Posterior vena cava (tissue), 2 donors: ENCODE results near the gene PCDH15. TPM values are rescaled to one million over a fixed set of nuclear protein-coding genes. Genes with fewer than 3 reads are reported as not detected.
"Not testable (repeated sequence)": the region's sequence is repeated elsewhere in the genome, so short reads cannot be mapped to it uniquely, and the experiment has no call there.

ENCODE experiments used
- DNase-seq: peaks from one replicate; pipeline ENCODE4 v3.0.0-alpha.2; 2020; ENCODE audit warnings: low spot score
- intact Hi-C, 2 donors: fragments of 100-400 bp; cut with DNase I; formaldehyde crosslinking; loops; one replicate each; pipeline versions ENCODE4 v1.14.1 to v1.14.2; 2022 to 2023
- total RNA-seq, 2 donors: library from RNA; stranded (reverse); fragmentation: NEBNext Ultra II Directional; extraction: Animal tissue kit (Norgen Biotek cat#: 25700); gene quantifications; one replicate each; pipeline ENCODE4 v1.2.1, GENCODE V29; 2021
- donor health status: DM: yes; HTN: yes; CAD: no.
- donor health status: DM: yes; HTN: yes; CAD: no.

PCDH15 gene
- total RNA-seq, 2 donors from 2014 or later = 0.33 to 0.60 TPM

DNA sequence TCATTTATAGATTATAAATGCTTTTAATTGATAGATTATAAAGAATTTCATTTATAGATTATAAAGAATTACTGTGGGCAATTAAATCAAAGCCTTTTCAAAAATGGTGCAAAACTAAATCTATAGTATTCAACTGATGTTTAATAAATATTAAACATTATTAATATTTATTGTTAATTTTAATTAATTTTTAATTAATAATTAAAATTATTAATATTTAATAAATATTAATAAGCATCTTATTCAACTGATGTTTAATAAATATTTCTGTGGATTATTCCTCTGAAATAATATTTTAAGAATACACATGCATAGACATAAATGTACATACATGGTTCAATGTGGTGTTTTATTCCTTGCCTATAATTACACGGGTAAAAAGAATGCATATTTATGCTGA, 346.8 kb downstream of the PCDH15 start:
- intact Hi-C loops = loop anchor here in 1 of 2 donors (2.0 kb wide), 1 partner anchor 69 kb away; no protein-coding TSS in a partner anchor
- DNase-seq = no peak

- DNase-seq = no peak
- intact Hi-C loops = no loop called here
Measured at GRCh38 chr10:54449056-54449455, 352.0 kb downstream of the PCDH15 start.

DNA sequence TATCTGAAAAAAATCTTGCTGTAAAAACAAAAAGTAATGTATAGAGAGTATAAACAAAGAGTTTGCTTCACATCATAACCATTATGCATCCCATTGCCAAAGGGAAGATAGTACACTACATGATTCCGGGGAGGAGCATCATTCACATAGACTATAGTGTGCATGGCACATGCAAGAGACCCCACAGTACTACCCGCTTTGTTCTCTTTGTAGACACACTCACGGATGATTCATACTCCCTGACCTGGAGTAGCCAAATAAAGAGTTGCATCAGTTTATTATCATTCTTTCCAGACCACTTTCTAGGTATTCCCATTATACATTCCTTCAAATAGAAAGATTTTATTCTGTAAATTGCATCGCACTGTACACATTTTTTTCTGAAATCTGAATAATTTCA, 356.9 kb downstream of the PCDH15 start:
- DNase-seq = no peak
- intact Hi-C loops = no loop called here

GRCh38 chr10:54441275-54441674, 359.8 kb downstream of the PCDH15 start:
- intact Hi-C loops = no loop called here
- no peak for DNase-seq

DNA sequence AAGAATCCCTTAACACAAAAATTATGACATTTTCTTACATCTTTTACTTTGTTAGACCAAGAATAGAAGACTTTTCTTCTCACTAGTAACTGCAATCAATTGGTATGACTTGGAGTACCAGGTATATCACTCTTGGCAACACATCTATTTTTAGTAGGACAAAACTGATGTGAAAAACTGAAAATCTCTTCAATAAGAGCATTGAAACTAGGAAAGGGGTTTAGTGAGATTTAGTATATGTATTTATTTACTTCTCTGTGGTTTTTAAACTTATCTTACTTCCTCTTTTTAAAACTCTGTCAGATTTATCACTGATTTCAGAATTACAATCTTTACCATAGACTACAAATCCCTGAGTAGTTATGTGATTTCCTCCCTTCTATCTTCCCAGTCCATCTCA, 366.2 kb downstream of the PCDH15 start:
- intact Hi-C loops = no loop called here
- DNase-seq = no peak

DNA sequence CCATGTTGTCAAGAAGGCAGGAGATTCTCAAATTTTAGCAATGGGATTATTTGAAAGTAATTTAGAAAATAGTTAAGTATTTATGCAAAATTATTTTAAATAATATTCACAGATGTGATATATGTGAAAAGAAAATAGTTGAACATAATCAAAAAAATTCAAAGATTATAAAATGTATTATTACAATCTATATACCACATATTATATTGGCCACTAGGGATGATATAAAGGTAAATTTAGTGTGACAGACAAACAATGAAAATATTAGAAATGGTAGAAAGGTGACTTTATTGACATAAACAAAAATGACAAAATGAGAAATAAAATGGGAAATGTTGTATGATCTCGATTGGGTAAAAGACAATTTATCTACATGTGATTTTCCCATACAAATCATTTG, 385.5 kb downstream of the PCDH15 start:
- no peak for DNase-seq
- intact Hi-C loops = no loop called here

- intact Hi-C loops = no loop called here
- DNase-seq = no peak
Measured at GRCh38 chr10:54402576-54402975, 398.5 kb downstream of the PCDH15 start.

DNA sequence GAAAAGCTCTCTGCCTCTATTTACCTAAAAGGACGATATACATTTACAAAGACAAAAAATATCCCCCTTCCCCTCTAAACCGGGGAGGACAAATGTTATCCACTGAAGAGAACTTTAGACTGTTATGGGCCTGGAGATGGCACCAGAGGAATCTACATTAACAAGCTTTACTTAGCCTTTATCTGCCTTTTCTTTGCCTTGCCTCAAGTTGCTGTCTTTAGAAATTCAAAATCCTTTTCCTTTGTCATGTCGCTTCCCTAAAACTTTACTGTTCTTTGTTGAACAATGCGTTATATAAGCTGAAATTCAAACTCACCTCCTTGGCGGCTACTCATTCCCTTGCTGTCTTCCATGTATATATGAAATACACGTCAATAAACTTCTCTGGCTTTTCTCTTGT, 405.0 kb downstream of the PCDH15 start:
- intact Hi-C loops = no loop called here
- DNase-seq = no peak

DNA sequence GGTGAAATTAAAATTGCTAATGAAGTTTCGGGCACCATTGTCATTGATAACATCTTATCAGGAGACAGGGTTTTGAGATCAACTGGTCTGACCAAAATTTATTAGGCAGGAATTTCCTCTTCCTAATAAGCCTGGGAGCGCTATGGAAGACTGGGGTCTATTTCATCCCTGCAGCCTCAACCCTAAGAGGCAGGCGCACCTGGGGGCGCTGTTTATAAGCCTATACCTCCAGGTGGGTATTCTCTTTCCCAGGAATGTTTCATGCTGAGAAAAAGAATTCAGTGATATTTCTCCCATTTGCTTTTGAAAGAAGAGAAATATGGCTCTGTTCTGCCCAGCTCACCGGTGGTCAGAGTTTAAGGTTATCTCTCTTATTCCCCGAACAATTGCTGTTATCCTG, 406.4 kb downstream of the PCDH15 start:
- DNase-seq, intact Hi-C loops: not testable (repeated sequence)

GRCh38 chr10:54372179-54372578, 428.9 kb downstream of the PCDH15 start:
- DNase-seq = no peak
- intact Hi-C loops = no loop called here

DNA sequence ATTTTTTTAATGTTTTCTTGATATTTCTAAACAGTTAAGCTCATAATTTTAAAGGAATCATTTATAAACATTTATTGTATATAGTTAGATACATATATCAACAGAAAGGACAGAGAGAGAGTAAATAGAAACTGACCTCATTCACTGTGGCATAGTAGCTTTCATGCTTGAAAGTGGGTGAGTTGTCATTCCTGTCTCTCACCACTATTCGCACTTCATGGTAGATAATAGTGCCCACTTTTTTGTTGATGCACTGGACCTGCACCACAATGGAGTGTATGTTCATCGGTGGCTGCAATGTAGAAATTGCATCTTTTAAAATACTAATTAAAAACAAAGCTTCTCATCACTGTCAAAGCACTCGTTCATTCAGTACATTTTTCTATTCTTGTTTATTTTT, 432.0 kb downstream of the PCDH15 start:
- intact Hi-C loops = no loop called here
- DNase-seq = no peak

DNA sequence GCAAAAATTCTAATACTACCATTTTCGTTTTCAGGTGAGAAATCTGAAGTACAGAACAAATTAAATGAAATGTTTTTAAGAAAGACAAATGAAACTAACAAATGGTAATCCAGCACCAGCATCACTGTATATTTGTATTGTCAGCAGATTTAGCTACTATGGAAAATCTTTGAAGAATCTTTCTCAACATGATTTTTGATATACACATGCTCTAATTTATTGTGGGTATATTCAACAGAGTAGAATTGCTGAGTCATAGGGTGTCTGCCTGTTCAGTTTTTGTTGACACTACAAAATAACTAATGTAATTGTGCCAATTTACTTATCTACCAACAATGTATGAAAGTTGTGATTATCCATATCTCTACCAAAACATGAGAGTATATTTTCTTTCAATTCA, 437.6 kb downstream of the PCDH15 start:
- no peak for DNase-seq
- intact Hi-C loops = no loop called here

GRCh38 chr10:54342058-54342457, 459.0 kb downstream of the PCDH15 start:
- DNase-seq = no peak
- intact Hi-C loops = no loop called here

DNA sequence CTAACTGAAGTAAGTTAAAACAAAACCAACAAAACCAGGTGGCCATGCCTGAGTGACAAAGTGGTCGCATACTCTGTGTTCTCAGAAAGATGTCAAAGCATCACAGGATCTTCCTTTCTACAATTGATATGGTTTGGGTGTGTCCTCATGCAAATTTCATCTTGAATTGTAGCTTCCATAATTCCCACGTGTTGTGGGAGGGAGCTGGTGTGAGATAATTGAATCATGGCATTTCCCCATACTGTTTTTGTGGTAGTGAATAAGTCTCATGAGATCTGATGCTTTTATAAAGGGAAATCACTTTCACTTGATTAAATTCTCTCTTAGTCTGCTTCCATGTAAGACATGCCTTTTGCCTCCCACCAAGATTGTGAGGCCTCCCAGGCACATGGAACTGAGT, 465.7 kb downstream of the PCDH15 start:
- intact Hi-C loops = no loop called here
- DNase-seq = no peak

DNA sequence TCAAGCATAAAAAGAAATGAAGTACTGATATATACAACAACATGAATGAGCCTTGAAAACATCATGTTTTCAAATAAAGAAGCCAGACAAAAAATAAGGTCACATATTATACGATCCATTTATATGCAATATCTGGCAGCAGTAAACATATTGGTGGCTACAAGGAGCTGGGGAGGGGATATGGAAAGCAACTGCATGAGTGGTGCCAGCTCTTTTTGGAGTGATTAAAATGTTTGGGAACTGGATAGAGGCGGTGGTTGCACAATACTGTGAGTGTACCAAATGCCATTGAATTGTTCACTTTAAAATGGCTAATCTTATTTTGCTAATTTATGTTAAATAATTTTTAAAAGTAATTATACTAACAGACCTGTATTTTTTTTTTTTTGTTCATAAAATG, 481.7 kb downstream of the PCDH15 start:
- intact Hi-C loops = no loop called here
- DNase-seq = no peak

DNA sequence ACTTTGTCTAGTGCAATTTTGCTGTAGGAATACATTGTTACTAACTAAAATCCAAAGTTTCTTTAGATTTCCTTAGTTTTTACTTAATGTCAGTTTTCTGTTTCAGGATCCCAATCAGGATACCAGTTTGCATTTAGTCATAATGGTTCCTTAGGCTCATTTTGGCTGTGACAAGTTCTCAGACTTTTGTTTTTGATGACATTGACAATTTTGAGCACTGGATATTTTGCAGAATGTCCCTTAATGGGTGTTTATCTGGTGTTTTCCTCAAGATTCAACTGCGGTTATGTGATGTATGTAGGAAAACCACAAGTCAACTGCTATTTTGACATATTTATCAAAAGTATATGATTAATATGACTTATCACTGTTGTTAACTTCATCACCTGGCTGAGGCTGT, 482.6 kb downstream of the PCDH15 start:
- DNase-seq = no peak
- intact Hi-C loops = no loop called here

DNA sequence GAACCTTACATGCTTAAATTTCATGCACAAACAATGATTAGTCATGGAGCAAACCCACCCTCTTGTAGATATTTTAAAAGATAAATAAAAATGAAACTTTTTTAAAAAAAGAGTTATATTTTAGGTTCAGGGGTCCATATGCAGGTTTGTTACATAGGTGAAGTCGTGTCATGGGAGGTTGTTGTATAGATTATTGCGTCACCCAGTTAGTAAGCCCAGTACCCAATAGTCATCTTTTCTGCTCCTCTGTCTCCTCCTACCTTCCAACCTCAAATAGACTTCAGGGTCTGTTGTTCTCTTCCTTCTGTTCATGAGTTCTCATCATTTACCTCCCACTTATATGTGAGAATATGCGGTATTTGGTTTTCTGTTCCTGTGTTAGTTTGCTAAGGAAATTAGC, 486.6 kb downstream of the PCDH15 start:
- intact Hi-C loops = no loop called here

DNA sequence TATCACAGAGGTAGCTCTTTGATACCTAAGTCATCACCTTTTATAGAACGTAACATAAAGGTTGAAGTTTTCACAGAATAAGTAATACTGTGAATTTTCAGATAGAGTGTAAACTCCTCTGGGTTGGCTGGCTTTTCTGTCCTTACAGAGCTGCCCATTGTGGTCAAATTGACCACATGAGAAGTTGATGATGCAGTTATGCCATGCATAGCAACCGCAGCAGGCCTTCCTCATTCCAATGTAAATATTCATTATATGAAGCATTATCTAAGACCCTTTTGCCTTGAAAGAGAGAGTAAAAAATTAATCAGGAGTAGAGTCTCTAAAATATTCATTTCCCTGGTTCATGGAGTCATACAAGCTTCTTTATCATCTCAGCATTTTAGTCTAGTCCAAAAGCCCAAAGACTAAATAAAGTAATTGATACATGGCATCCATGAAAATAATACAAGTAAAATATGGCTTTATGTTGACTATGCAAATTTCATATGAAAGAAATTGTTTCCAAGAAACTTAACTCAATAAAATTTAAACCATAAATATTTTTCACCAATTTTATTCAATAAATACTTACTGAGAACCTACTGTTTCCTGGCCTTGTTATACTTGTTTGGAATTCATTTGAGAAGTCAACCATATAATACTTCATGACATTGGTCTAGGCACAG, 516.4 kb downstream of the PCDH15 start:
- DNase-seq = no peak
- intact Hi-C loops = no loop called here

More for the DNA sequence above, 486.6 kb downstream of the PCDH15 start:
- no peak for DNase-seq

- DNase-seq = no peak
- intact Hi-C loops = no loop called here
Measured at GRCh38 chr10:54282012-54282411, 519.0 kb downstream of the PCDH15 start.

GRCh38 chr10:54266395-54266794, 534.6 kb downstream of the PCDH15 start:
- no peak for DNase-seq
- intact Hi-C loops = loop anchor here in 1 of 2 donors (2.0 kb wide), 1 partner anchor 74 kb away; no protein-coding TSS in a partner anchor

DNA sequence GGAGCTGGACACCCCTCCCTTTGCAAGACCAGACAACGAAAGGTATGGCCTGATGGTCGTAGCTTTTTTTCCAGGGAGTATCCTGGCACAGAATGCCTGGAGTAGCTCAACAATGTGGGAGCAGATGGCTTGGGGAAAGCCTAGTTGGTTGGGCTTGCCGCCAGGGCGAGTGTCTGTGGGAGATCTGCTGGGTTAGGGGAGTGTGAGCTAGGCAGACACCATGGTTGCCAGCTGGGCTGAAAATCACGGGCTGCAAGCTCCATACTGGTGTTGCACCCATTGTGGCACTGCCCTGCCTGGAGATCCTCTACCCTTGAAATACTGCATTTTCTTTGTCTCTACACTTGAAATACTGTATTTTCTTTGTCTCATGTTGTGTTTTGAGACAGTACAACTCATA, 538.3 kb downstream of the PCDH15 start:
- intact Hi-C loops = no loop called here

GRCh38 chr10:54259104-54259503, 541.9 kb downstream of the PCDH15 start:
- intact Hi-C loops = no loop called here
- DNase-seq = no peak

More for the DNA sequence above, 538.3 kb downstream of the PCDH15 start:
- no peak for DNase-seq
